Tibial nerve (tissue), 4 donors: ENCODE data around the gene NOS3. TPM values are rescaled to one million over a fixed set of nuclear protein-coding genes. Genes with fewer than 3 reads are reported as not detected.

Experiments used
- DNase-seq, 2 donors: peaks; one replicate each; pipeline ENCODE4 v3.0.0-alpha.2; 2019; ENCODE audit warnings: low spot score in 2 of 2
- H3K27ac ChIP-seq, 4 donors: fragments of 200-600 bp; sonication (generic) in 3 of 4; one replicate each; pipeline ENCODE4 v1.5.1; 2017 to 2019; ENCODE audit warnings: mild to moderate bottlenecking in 1 of 4
- H3K27me3 ChIP-seq, 2 donors: fragments of 200-600 bp; sonication (generic) in 1 of 2; one replicate each; pipeline versions ENCODE4 v1.5.1 to v1.6.0; 2017 to 2019
- H3K36me3 ChIP-seq, 3 donors: fragments of 200-600 bp; sonication (generic); one replicate each; pipeline ENCODE4 v1.5.1; 2018 to 2019
- H3K4me1 ChIP-seq, 4 donors: fragments of 200-600 bp; sonication (generic) in 3 of 4; one replicate each; pipeline ENCODE4 v1.5.1; 2017 to 2019
- H3K4me3 ChIP-seq, 4 donors: fragments of 200-600 bp; sonication (generic) in 3 of 4; one replicate each; pipeline ENCODE4 v1.5.1; 2017 to 2019; ENCODE audit warnings: mild to moderate bottlenecking in 1 of 4, moderate library complexity in 1 of 4
- H3K9me3 ChIP-seq, 4 donors: fragments of 200-600 bp; sonication (generic) in 3 of 4; one replicate each; pipeline ENCODE4 v1.5.1; 2017 to 2019
- EP300 ChIP-seq, 2 donors: sonication (generic); formaldehyde crosslinking; IDR thresholded peaks; one replicate each; pipeline ENCODE4 v1.6.1; 2017; ENCODE audit warnings: antibody characterized with exemption in 2 of 2, mild to moderate bottlenecking in 1 of 2
- POLR2A ChIP-seq, 2 donors: fragments of 450-650 bp; IDR thresholded peaks; one replicate each; pipeline ENCODE4 v1.6.1; 2017; ENCODE audit warnings: antibody characterized with exemption in 2 of 2, mild to moderate bottlenecking in 2 of 2, moderate library complexity in 2 of 2
- WGBS, 2 donors: methylation state at CpG; one replicate each; pipeline ENCODE4 v1.1.5; 2018; 5-methylcytosine and 5-hydroxymethylcytosine counted together
- total RNA-seq, 4 donors: library from RNA; depleted of rRNA; stranded (reverse); fragments of >200 nt; gene quantifications; one replicate each; pipeline ENCODE4 v1.1.0, GENCODE V29; 2016
- TF ChIP-seq, protein P1 (sequence below), 5 experiments: fragments of 200-600 bp in 3 of 5; fragments of 450-650 bp in 2 of 5; sonication (generic) in 3 of 5; IDR thresholded peaks; one replicate each; pipeline ENCODE4 v1.5.1; 2016 to 2019; ENCODE audit warnings: antibody characterized with exemption in 5 of 5, mild to moderate bottlenecking in 3 of 5, moderate library complexity in 2 of 5

Gene NOS3
- total RNA-seq, 4 donors from 2014 or later, result 20.3 to 38.1 (median 23.8) TPM

DNA sequence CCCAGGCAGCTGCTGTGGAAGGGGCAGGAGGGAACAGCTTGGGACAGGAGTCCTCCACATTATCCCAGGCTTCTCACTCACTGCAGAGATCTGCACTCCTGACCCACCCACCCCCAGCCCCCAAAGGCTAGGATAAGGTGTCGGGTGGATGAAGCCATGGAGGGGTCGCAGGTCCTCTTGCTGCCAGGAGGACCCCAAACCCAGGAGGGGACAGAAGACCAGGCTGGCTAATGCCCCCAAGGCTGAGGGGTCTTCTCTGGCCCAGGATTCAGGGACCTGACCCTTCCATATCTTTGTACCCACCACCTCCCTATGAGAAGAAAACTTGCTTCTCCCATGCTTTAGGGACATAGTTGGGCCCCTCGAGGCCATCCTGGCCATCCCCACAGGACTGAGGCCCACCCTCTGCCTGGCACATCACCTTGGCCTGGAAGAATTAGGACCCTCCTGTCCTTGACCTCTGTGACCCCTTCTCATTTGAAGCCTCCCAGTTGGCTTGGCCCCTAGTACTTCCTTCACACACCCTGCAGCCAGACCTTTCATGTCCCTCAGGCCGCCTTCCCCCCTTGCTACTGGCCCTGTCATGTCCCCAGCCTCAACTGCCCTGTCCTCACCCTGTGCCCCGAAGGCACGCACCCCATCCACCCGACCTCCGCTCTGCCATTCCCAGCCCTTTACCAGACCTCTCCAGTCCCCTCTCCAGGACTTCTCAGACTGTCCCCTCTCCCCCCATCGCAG lies 34.3 kb upstream of the NOS3 start:
- 93 to 94% methylated on average over 8 to 9 of the region's 9 CpGs for WGBS, 2 donors
- H3K9me3 ChIP-seq, result no peaks in the 10 kb centered on the region
- no peak overlapping the region for H3K4me3 ChIP-seq
- H3K27ac ChIP-seq, result peak overlapping the region in 2 of 4 donors; percentile 72 to 80
- DNase-seq, result no peak
- H3K4me1 ChIP-seq, result peaks cover 0 to 25% (median 14%) of the 10 kb centered on the region in 4 donors
- no peaks in the 10 kb centered on the region for H3K36me3 ChIP-seq
- no peak for TF ChIP-seq POLR2A (IDR thresholded peaks at IDR 0.05)
- TF ChIP-seq EP300 (IDR thresholded peaks at IDR 0.05), result no peak
- H3K27me3 ChIP-seq, result peaks cover 0 to 46% of the 10 kb centered on the region in 2 donors

DNA sequence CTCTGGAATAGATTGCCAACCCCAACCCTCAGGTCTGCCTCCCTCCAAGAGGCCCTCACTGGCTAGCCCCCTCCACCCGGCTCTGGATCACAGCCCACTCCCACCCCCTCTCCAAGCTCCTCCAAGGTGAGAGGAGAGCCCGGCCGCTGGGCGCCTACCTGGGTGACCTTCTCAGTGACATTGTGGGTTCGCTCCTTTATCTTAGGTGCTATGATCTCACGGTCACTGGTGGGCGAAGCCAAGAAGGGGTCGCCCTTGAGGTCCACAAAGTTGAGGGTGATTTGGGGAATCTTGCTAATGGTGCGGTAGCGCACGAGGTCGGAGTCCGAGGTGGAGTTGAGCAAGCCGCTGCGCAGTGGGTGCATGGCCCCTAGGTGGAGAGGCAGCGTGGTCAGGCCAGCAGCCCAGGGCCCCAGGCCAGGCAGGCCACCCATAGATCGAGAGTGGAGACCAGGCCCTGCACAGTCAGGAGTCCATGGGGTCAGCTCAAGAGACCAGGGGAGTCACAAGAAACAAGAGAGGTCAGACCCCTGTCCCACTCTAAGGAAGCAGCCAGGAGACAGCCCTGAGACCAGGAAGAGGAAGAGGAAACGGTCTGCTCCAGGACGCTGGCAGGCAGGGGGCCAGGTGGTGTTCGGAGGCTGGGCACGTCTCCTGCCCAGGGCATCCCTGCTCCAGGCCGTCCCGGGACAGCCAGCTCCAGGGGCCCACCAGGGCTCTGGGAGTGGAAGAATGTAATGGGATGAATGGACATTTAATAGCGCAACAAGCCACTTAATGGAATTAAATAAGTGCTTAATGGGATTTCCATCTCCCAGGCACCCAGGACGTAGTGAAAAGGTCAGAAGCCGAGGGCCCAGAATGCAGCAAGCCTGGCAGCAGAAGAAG lies 33.4 kb upstream of the NOS3 start:
- Histone ChIP-seq H3K27me3 (peaks cover 0 to 46% of the 10 kb centered on the region in 2 donors), H3K9me3 (no peaks in the 10 kb centered on the region), H3K4me1 (peaks cover 0 to 28% (median 16%) of the 10 kb centered on the region in 4 donors), H3K4me3 (no peak overlapping the region), H3K36me3 (no peaks in the 10 kb centered on the region), H3K27ac (peak overlapping the region in 1 of 4 donors; percentile 60)
- 77 to 79% methylated on average over 26 of the region's 26 CpGs for WGBS, 2 donors
- DNase-seq, result no peak
- TF ChIP-seq EP300 (IDR thresholded peaks at IDR 0.05), result no peak
- TF ChIP-seq, protein P1, sequence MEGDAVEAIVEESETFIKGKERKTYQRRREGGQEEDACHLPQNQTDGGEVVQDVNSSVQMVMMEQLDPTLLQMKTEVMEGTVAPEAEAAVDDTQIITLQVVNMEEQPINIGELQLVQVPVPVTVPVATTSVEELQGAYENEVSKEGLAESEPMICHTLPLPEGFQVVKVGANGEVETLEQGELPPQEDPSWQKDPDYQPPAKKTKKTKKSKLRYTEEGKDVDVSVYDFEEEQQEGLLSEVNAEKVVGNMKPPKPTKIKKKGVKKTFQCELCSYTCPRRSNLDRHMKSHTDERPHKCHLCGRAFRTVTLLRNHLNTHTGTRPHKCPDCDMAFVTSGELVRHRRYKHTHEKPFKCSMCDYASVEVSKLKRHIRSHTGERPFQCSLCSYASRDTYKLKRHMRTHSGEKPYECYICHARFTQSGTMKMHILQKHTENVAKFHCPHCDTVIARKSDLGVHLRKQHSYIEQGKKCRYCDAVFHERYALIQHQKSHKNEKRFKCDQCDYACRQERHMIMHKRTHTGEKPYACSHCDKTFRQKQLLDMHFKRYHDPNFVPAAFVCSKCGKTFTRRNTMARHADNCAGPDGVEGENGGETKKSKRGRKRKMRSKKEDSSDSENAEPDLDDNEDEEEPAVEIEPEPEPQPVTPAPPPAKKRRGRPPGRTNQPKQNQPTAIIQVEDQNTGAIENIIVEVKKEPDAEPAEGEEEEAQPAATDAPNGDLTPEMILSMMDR (IDR thresholded peaks at IDR 0.05), result no peak
- no peak for TF ChIP-seq POLR2A (IDR thresholded peaks at IDR 0.05)

DNA sequence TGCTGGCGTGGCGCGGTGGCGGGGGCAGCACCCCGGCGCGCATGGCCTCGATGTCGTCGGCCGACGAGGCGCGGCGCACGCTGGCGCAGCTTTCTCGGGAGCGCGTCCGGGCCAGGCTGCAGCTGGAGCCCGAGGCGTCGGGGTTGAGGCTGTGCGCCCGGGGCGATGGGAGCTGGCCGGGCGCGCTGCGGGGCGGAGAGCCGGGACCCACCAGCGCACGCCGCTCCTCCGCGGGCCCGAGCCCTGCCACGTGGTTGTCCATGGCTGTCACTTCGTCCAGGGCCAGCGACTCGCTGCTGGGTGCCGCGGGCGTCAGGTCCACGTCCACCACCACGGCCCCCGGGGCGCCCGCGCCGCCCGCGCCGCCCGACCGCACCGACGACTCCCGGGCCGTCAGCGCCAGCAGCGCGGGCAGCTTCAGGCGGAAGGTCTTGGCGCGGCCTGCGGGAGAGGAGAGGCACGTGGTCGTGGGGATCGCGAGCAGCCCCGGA lies 32.7 kb upstream of the NOS3 start:
- Histone ChIP-seq H3K36me3 (no peaks in the 10 kb centered on the region), H3K27ac (no peak overlapping the region), H3K4me3 (no peak overlapping the region), H3K27me3 (peaks cover 0 to 48% of the 10 kb centered on the region in 2 donors), H3K4me1 (peaks cover 0 to 35% (median 20%) of the 10 kb centered on the region in 4 donors), H3K9me3 (no peaks in the 10 kb centered on the region)
- TF ChIP-seq EP300 (IDR thresholded peaks at IDR 0.05) (no peak), POLR2A (IDR thresholded peaks at IDR 0.05) (no peak)
- TF ChIP-seq, protein P1 (IDR thresholded peaks at IDR 0.05), result no peak
- WGBS, 2 donors, result 12 to 43% methylated on average over 9 to 58 of the region's 74 CpGs
- no peak for DNase-seq

DNA sequence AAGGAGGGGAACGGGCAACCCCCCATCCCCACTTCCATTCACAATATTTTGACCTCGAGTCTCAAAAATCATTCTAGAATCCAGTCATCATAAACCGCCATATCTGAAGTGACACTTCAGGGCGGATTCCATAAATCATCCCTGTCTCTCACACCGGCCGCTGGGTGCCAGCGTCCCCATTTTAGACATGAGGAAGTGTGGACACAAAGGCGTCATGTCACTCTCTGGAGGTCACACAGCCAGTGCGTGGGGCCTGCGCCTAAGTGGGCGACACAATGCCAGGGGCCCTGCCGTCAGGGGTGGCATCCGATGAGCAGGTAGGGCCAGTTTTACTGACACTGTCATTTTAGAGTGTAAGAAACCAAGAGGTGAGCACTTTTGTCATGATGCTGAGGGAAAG lies 32.2 kb upstream of the NOS3 start:
- 79 to 81% methylated on average over 13 of the region's 13 CpGs for WGBS, 2 donors
- peaks cover 0 to 37% (median 21%) of the 10 kb centered on the region in 4 donors for H3K4me1 ChIP-seq
- H3K36me3 ChIP-seq, result no peaks in the 10 kb centered on the region

DNA sequence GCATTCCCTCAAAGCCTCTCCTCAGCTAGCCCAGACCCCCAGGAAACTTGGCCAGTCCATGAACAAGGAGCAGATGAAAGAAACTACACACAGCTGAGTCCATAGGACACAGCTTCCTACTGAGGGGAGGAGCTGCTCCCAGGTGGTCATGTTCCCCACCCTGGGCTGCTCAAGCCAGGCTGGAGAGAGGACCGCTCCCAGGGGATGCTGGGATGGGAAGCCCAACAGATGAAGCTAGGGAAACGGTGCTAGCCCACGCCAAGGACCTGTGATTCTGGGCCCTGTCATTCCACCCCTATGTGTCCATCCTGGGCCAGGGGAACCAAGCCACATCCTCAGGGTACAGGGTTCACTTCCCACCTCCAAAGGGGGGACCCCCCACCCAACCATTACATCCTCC lies 31.7 kb upstream of the NOS3 start:
- peaks cover 0 to 55% of the 10 kb centered on the region in 2 donors for H3K27me3 ChIP-seq
- TF ChIP-seq, protein P1 (IDR thresholded peaks at IDR 0.05), result no peak
- TF ChIP-seq POLR2A (IDR thresholded peaks at IDR 0.05) (no peak), EP300 (IDR thresholded peaks at IDR 0.05) (no peak)
- DNase-seq, result no peak
- no peaks in the 10 kb centered on the region for H3K9me3 ChIP-seq
- H3K36me3 ChIP-seq, result no peaks in the 10 kb centered on the region
- 84 to 94% methylated on average over 3 of the region's 3 CpGs for WGBS, 2 donors
- no peak overlapping the region for H3K4me3 ChIP-seq
- H3K27ac ChIP-seq, result no peak overlapping the region
- peaks cover 0 to 37% (median 21%) of the 10 kb centered on the region in 4 donors for H3K4me1 ChIP-seq

More for the DNA sequence above, 32.2 kb upstream of the NOS3 start:
- TF ChIP-seq POLR2A (IDR thresholded peaks at IDR 0.05) (no peak), EP300 (IDR thresholded peaks at IDR 0.05) (no peak)
- TF ChIP-seq, protein P1 (IDR thresholded peaks at IDR 0.05), result no peak
- Histone ChIP-seq H3K27me3 (peaks cover 0 to 53% of the 10 kb centered on the region in 2 donors), H3K9me3 (no peaks in the 10 kb centered on the region), H3K27ac (no peak overlapping the region), H3K4me3 (no peak overlapping the region)
- no peak for DNase-seq
